Midbrain (tissue), 1 donor: Measurements from ENCODE around the gene CACNG1.
"Not testable (repeated sequence)": the region's sequence is repeated elsewhere in the genome, so short reads cannot be mapped to it uniquely, and the experiment has no call there.

ENCODE experiments used
- DNase-seq: peaks from one replicate; lab custom pipeline; 2025; lab: John Stamatoyannopoulos, UW

CACNG1 gene

GRCh38 chr17:67025216-67025792 lies 19.1 kb upstream of the CACNG1 start:
- no peak for DNase-seq

- DNase-seq = no peak
These were observed 18.0 kb upstream of the CACNG1 start for GRCh38 chr17:67026341-67026740.

- no peak for DNase-seq
These were observed 17.2 kb upstream of the CACNG1 start for GRCh38 chr17:67027031-67027628.

GRCh38 chr17:67030641-67031040 lies 13.7 kb upstream of the CACNG1 start:
- no peak for DNase-seq

- no peak for DNase-seq
These were observed 12.0 kb upstream of the CACNG1 start for GRCh38 chr17:67032382-67032781.

- DNase-seq = no peak
These were observed 11.4 kb upstream of the CACNG1 start for GRCh38 chr17:67032985-67033384.

- no peak for DNase-seq
These were observed 10.7 kb upstream of the CACNG1 start for GRCh38 chr17:67033613-67034012.

GRCh38 chr17:67035131-67036083 lies 8.9 kb upstream of the CACNG1 start:
- no peak for DNase-seq

- DNase-seq = no peak
These were observed 5.4 kb upstream of the CACNG1 start for GRCh38 chr17:67038861-67039365.

GRCh38 chr17:67040652-67041051 lies 3.7 kb upstream of the CACNG1 start:
- no peak for DNase-seq

- not testable (repeated sequence) for DNase-seq
These were observed 3.2 kb upstream of the CACNG1 start for GRCh38 chr17:67041119-67041518.

GRCh38 chr17:67041531-67041930 lies 2.8 kb upstream of the CACNG1 start:
- no peak for DNase-seq

GRCh38 chr17:67041941-67042899 lies 2.1 kb upstream of the CACNG1 start:
- no peak for DNase-seq

- DNase-seq = no peak
These were observed 1.1 kb upstream of the CACNG1 start for GRCh38 chr17:67043283-67043682.

GRCh38 chr17:67044940-67045339 lies 586 bp downstream of the CACNG1 start:
- no peak for DNase-seq

GRCh38 chr17:67046398-67046797 lies 2.0 kb downstream of the CACNG1 start:
- DNase-seq = no peak

- DNase-seq = no peak
These were observed 3.0 kb downstream of the CACNG1 start for GRCh38 chr17:67047382-67047781.

GRCh38 chr17:67049025-67049739 lies 4.8 kb downstream of the CACNG1 start:
- DNase-seq = no peak

- DNase-seq = no peak
These were observed 5.7 kb downstream of the CACNG1 start for GRCh38 chr17:67050066-67050465.

- no peak for DNase-seq
These were observed 6.3 kb downstream of the CACNG1 start for GRCh38 chr17:67050471-67051154.
